HG02870 (cell line): Measurements from ENCODE around the gene GABRB3.

Experiments used
- ATAC-seq: cut with Tn5 transposase; IDR thresholded peaks from one replicate; pipeline ENCODE4 v1.9.1; 2021; ENCODE audit warnings: mild to moderate bottlenecking, moderate library complexity; ENCODE audit not compliant: unreplicated experiment

The GABRB3 gene

DNA sequence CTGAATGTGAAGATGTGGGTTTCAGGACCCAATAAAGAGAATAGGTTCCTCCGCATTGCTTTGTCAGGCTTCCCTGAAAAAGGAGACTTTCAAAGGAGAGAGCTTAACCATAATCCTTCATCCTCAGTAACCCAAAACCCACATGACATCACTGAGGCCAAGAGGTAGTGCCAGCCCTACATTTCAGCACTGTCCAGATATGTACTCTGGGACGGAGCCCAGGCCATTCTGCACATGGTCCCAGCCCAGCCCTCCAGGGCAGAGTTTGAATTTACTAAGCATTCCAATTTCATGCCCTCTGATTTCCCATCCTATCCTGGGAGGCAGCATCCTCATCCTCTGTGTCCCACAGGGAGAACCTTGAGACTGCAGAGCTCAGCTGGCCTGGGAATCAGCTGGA, 210.5 kb downstream of the GABRB3 start:
- ATAC-seq: no peak

DNA sequence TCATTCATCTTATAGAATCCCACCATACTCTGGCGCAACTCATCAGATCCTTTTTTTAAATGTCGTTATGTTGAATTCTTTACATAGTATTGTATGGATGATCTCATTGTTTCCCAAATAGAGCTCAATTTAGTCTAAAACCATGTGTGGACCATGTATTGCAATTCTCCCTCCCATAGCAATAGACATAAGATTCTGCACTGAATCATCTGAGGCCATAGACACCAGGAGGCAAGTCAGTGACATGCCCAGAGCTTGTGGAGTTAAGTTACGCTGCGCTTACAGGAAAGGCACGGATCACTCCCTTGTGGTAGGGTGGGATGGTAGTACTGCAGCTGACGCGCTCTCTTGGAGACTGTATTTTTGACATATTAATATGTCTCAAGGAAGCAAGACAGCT, 211.0 kb downstream of the GABRB3 start:
- ATAC-seq: no peak

DNA sequence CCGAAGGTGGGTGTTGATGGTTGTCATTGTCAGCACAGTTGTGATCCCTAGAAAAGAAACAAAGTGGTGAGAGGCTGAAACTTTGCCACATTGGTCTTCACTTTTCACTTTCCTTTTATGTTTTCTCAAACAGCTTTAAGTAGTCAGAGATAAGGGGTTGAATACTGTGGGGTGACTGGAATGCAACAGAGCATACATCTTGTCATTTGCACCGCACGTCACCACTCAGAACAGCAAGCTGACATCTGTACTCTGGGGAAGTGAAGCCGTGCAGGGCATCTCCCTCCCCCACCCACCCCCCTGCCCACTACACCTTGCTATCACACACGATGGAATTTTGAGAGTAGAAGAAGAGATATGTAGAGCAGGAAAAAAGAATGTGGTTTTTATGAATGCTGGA, 211.7 kb downstream of the GABRB3 start:
- no peak for ATAC-seq

DNA sequence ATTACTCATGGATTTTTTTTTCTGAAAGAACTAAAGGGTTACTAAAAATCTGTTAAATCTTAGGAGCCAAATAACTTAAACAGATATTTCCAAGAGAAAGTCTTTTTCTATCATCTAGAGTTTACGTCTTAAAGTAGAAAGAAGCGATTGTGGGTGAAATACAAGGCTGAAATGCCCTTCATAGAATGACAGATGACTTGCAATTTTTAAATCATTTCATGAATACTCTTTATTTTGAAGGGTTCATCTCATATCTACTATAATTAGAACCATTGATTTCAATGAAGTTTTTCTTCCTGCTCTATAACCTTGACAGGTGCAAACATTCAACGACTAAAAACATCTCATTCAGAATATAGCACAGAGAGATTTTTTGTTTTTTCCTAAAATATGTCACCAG, 217.0 kb downstream of the GABRB3 start:
- no peak for ATAC-seq

DNA sequence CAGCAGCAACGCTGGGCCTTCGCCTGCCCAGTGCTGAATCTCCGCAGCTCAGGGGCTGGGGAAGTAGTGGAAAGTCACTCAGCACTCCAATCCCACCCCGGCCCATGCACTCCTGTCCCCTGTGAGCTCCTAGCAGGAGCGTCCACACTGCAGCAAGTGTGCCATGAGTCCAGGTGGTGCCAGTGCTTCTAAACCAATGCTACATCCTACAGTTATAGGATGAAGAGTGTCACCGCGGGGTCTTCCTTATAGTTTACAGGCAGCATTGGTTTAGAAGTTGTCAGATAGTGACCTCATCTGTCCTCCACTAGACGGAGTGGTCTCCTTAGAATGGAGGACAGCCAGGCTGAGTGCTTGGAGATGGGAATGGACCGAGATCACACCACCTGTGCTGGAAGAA, 221.4 kb downstream of the GABRB3 start:
- no peak for ATAC-seq

DNA sequence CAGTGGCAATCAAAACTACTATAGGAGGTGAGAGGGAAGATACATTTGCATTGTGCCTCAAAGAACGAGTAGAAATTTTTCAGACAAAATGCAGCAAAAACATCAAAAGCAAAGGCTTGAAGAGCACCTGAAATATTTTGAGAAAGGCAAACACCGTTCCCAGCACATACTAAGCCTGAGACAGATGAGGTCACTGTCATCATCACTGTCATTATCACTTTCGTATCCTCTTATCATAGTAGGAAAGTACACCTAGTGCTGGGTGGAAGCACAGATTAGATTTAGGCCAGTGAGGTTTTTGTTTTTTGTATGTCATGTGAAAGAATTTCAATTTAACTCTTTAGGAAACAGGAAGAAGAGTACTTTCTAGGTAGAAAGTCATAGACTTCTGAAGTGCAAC, 222.0 kb downstream of the GABRB3 start:
- no peak for ATAC-seq

DNA sequence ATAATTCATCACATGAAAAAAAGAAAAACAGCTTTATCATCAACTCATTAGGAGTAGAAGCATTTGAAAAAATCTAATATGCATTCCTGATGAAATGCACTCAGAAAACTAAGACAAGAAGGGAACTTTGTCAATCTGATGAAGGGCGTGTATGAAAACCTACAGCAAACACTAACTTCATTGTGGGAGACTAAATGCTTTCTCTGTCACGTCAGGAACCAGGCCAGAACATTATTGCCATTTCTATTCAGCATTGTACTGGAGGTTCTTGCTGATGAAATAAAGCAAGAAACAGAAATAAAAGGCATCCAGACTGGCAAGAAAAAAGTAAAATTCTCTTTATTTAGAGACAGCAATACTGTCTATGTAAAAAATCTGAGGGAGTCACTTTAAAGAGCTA, 235.2 kb downstream of the GABRB3 start:
- ATAC-seq: no peak

DNA sequence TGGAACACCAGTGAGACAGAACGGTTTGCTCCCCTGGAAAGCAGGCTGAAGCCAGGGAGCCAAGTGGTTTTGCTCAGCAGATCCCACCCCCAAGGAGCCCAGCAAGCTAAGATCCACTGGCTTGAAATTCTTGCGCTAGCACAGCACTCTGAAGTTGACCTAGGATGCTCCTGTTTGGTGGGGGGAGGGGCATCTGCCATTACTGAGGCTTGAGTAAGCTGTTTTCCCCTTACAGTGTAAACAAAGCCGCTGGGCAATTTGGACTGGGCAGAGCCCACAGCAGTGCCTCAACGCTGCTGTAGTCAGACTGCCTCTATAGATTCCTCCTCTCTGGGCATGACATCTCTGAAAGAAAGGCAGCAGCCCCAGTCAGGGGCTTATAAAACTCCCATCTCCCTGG, 241.4 kb downstream of the GABRB3 start:
- ATAC-seq: no peak

DNA sequence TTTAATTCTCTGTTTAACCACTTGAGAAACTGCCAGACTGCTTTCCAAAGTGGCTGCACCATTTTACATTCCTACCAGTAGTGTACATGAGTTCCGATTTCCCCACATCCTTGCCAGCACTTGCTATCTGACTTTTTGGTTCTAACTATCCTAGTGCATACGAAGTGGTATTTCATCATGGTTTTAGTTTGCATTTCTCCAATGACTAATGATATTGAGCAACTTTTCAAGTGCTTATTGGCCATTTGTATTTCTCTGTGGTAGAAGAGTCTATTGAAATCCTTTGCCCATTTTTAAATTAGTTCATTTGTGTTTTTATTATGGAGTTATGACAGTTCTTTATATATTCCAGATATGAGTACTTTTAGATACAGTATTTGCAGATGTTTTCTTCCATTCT, 247.8 kb downstream of the GABRB3 start:
- ATAC-seq: no peak

DNA sequence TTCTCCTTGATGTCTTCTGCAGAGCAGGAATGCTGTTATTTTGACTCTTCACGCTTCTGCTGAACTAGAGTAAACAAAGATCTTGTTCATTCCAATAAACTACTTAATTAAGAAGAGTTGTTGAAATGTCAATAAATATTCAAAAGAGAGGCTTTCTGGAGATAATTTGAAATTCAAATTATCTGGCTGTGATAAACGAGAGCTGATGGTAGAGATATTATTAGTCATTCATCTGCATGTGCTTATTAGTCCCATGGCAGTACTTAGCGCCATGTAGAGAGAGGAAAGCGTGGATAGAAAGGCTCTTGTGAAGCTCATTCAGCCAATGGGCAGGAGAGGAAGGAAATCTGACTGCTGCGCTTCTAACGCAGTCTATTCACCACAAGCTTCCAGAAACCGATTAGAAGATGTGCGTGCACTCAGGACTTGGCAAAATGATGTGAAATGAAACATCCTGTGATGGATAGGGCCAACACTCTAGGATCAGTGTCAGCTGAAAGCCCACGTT, 251.1 kb downstream of the GABRB3 start:
- ATAC-seq: no peak

DNA sequence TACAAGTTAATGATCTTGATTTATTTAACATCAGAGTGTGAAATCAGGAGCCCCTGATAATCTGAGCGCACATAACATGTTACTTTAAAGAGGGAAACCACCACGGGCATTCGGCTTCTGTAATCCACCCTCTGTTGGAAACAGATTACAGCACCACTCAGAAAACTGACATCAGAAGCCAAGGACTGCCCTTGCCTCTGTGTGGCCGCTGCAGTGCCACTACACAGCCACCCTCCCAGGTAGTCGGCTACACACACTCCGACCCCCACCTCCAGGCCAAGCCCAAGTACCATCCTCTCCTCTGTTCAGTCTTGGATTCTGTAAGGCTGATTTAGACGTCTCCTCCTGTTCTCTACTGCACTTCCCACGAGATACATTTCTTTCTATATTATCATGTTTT, 251.7 kb downstream of the GABRB3 start:
- no peak for ATAC-seq

DNA sequence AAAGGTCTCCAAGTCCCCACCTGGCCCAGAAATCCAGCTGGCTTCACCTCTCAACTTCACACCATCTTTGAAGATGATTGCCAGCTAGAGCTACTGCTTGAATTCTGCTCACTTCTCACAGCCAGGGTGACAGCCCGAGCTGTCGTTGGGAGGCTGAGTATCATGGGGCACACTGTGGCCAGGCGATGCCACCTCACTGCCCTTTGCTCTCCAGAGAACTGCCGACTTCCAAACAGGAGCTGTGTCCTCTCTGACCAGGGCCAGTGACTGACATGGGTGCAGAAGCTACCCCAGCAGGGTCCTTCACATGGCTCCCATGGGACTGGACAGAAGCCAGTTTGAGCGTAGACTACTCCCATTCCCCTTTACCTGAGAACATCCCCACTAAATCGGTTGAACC, 254.0 kb downstream of the GABRB3 start:
- ATAC-seq: no peak

DNA sequence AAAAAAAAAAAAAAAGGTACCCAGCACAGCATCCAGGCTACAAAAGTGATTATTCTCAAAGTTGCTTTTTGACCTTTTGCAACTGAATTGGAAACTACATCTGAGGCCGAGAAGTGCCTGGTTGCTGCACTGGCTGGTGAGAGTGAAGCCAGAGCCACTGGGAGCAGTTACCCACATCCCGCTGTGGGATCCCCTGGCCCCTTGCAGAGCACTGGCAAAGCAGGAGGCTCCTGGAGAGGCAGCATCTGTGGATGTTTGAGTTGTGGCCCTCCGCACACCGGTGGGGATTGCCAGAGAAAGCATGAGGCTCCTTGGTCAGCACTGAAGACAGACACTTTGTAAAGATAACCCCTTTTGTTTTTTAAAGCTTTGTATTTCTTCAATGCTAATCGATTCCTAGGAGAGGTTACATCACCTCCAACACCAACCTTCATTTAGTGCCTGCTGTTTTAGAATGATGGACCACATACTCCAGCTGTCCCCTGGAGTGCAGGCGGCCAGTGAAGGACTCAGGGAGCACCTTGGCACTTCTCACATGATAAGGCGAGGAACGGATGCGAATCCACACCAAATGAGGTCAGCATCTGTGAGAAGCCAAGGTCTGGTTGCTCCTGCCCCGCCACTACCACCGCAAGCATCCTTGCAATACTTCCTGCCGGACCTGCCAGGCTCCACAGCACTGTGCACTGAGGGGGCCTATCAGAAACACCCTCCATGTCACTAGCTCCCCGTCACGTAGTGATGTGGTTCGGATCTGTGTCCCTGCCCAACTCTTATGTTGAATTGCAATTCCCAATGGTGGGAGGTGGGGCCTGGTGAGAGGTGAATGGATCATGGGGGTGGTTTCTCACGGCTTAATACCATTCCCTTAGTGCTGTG, 256.5 kb downstream of the GABRB3 start:
- no peak for ATAC-seq

DNA sequence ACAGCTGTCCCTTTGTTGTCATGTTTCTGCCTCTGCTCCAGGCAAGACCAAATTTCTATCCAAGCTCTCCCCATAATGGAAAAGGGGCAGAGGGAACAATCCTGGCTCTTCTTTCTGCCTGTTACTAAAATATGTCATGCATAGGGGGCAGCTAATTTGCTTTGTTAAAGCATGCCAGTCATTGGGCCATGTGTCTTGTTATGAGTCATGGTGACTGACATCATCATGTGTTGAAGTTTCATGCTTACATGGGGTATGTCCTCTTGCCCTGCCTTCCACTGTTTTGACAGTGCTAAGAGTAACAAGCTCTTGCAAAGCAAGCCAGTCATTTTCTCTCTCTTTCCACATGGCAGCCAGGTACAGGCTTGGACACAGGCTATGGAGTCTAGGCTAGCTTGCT, 268.9 kb downstream of the GABRB3 start:
- no peak for ATAC-seq
